ENCODE data around the gene EGFR. TPM values are rescaled to one million over a fixed set of nuclear protein-coding genes. Genes with fewer than 3 reads are reported as not detected.

Gene EGFR
- total RNA-seq, 2 donors from 2014 or later = 54.8 to 56.7 TPM

GRCh38 chr7:55023841-55024505 is 5.2 kb downstream of the EGFR start:
- Histone ChIP-seq H3K27me3 (replicated peaks; ENCODE audit: insufficient read depth) (no peaks in the 10 kb centered on the region), H3K4me3 (no peak overlapping the region), H3K36me3 (no peaks in the 10 kb centered on the region), H3K27ac (peak overlapping the region in 1 of 2 donors; percentile 31), H3K9me3 (no peaks in the 10 kb centered on the region), H3K4me1 (ENCODE audit: control insufficient read depth in 1 of 2, low read depth in 2 of 2) (peaks cover 22 to 71% of the 10 kb centered on the region in 2 donors)
- ATAC-seq (ENCODE audit: insufficient number of reproducible peaks, low FRiP score, low read depth) (no peak), DNase-seq (ENCODE audit: low spot score) (no peak)
- no peak for TF ChIP-seq CTCF (IDR thresholded peaks at IDR 0.05)

- Histone ChIP-seq H3K27ac (peak overlapping the region in 1 of 2 donors; percentile 68), H3K36me3 (no peaks in the 10 kb centered on the region), H3K4me1 (ENCODE audit: control insufficient read depth in 1 of 2, low read depth in 2 of 2) (peaks cover 28 to 76% of the 10 kb centered on the region in 2 donors), H3K27me3 (replicated peaks; ENCODE audit: insufficient read depth) (no peaks in the 10 kb centered on the region), H3K9me3 (no peaks in the 10 kb centered on the region), H3K4me3 (no peak overlapping the region)
- TF ChIP-seq CTCF (IDR thresholded peaks at IDR 0.05) = no peak
- DNase-seq (ENCODE audit: low spot score) (no peak), ATAC-seq (ENCODE audit: insufficient number of reproducible peaks, low FRiP score, low read depth) (no peak)
These were observed 6.0 kb downstream of the EGFR start for GRCh38 chr7:55024776-55025175.

- TF ChIP-seq CTCF (IDR thresholded peaks at IDR 0.05) = no peak
- Histone ChIP-seq H3K4me3 (no peak overlapping the region), H3K9me3 (no peaks in the 10 kb centered on the region), H3K36me3 (no peaks in the 10 kb centered on the region), H3K4me1 (ENCODE audit: control insufficient read depth in 1 of 2, low read depth in 2 of 2) (peaks cover 40 to 83% of the 10 kb centered on the region in 2 donors), H3K27me3 (replicated peaks; ENCODE audit: insufficient read depth) (no peaks in the 10 kb centered on the region), H3K27ac (peak overlapping the region; percentile 65 to 68)
- DNase-seq (ENCODE audit: low spot score) (no peak), ATAC-seq (ENCODE audit: insufficient number of reproducible peaks, low FRiP score, low read depth) (no peak)
These were observed 7.4 kb downstream of the EGFR start for GRCh38 chr7:55026086-55026790.

- no peak for DNase-seq (ENCODE audit: low spot score)
- H3K27ac ChIP-seq = peak overlapping the region; percentile 65 to 68
- ATAC-seq (ENCODE audit: insufficient number of reproducible peaks, low FRiP score, low read depth) = no peak
- H3K36me3 ChIP-seq = no peaks in the 10 kb centered on the region
- H3K9me3 ChIP-seq = no peaks in the 10 kb centered on the region
- peaks cover 43 to 83% of the 10 kb centered on the region in 2 donors for H3K4me1 ChIP-seq (ENCODE audit: control insufficient read depth in 1 of 2, low read depth in 2 of 2)
- TF ChIP-seq CTCF (IDR thresholded peaks at IDR 0.05) = no peak
- H3K27me3 ChIP-seq (replicated peaks; ENCODE audit: insufficient read depth) = no peaks in the 10 kb centered on the region
- H3K4me3 ChIP-seq = no peak overlapping the region
These were observed 8.2 kb downstream of the EGFR start for GRCh38 chr7:55026867-55027490.

GRCh38 chr7:55028011-55028410 is 9.2 kb downstream of the EGFR start:
- Histone ChIP-seq H3K36me3 (no peaks in the 10 kb centered on the region), H3K27me3 (replicated peaks; ENCODE audit: insufficient read depth) (no peaks in the 10 kb centered on the region), H3K4me3 (no peak overlapping the region), H3K9me3 (no peaks in the 10 kb centered on the region), H3K27ac (peak overlapping the region; percentile 1 to 13), H3K4me1 (ENCODE audit: control insufficient read depth in 1 of 2, low read depth in 2 of 2) (peaks cover 43 to 85% of the 10 kb centered on the region in 2 donors)
- ATAC-seq (ENCODE audit: insufficient number of reproducible peaks, low FRiP score, low read depth) (no peak), DNase-seq (ENCODE audit: low spot score) (no peak)
- no peak for TF ChIP-seq CTCF (IDR thresholded peaks at IDR 0.05)

Measured in thoracic aorta (tissue), 2 donors.